GM12892 (cell line): ENCODE results near the gene FLT3.

ENCODE experiments used
- POLR2A ChIP-seq: IDR thresholded peaks from 2 replicates; pipeline ENCODE4 v1.6.1; 2011; ENCODE audit warnings: low read depth, low read length, control low read depth
- POLR2AphosphoS5 ChIP-seq: IDR thresholded peaks from 2 replicates; pipeline ENCODE4 v1.6.1; 2011; ENCODE audit warnings: low read depth, low read length, control low read depth

DNA sequence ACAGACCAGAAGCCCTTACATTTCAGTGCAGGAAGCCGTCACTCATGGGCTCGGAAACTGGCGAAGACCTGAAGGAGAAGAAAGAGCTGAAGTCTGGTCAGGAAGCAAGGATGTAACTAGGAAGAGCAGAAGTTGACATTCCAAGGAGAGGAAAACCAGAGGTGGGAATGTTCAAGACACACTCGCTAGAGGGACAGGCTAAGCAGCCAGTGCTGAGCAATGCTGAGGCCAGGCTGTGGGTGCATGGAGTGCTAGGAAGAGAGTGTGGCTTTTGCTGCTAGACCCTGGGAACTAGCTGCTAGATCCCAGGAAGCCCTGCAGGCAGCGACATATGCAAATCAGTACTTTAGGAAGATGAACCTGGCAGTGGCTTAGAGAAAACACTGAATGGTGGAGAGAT is 99.8 kb downstream of the FLT3 start:
- TF ChIP-seq POLR2AphosphoS5 (no peak), POLR2A (no peak)
